Measurements from ENCODE around the gene STMND1.

STMND1 gene

GRCh38 chr6:17099401-17100059, 2.3 kb upstream of the STMND1 start:
- no peak for DNase-seq

GRCh38 chr6:17100806-17101205, 1.0 kb upstream of the STMND1 start:
- no peak for DNase-seq

- DNase-seq: no peak
These were observed 514 bp downstream of the STMND1 start for GRCh38 chr6:17102258-17102870.

- no peak for DNase-seq
These were observed 1.9 kb downstream of the STMND1 start for GRCh38 chr6:17103715-17104114.

GRCh38 chr6:17107863-17108262, 6.0 kb downstream of the STMND1 start:
- DNase-seq: peak; percentile 45

- peak; percentile 89 for DNase-seq
These were observed 13.6 kb downstream of the STMND1 start for GRCh38 chr6:17115251-17116116.

GRCh38 chr6:17116117-17116440, 14.2 kb downstream of the STMND1 start:
- no peak for DNase-seq

GRCh38 chr6:17120019-17120418, 18.2 kb downstream of the STMND1 start:
- DNase-seq: no peak

- DNase-seq: no peak
These were observed 23.6 kb downstream of the STMND1 start for GRCh38 chr6:17125407-17125806.

GRCh38 chr6:17130786-17131185, 28.9 kb downstream of the STMND1 start:
- DNase-seq: no peak

- DNase-seq: no peak
These were observed 31.1 kb downstream of the STMND1 start for GRCh38 chr6:17132967-17133366.

- no peak for DNase-seq
These were observed 36.2 kb downstream of the STMND1 start for GRCh38 chr6:17138033-17138432.

GRCh38 chr6:17144016-17144415, 42.2 kb downstream of the STMND1 start:
- DNase-seq: no peak

GRCh38 chr6:17149571-17149970, 47.7 kb downstream of the STMND1 start:
- DNase-seq: no peak

GRCh38 chr6:17150096-17150495, 48.2 kb downstream of the STMND1 start:
- DNase-seq: no peak

GRCh38 chr6:17151888-17152287, 50.0 kb downstream of the STMND1 start:
- no peak for DNase-seq

GRCh38 chr6:17152703-17153102, 50.9 kb downstream of the STMND1 start:
- DNase-seq: no peak

GRCh38 chr6:17156112-17156921, 54.5 kb downstream of the STMND1 start:
- peak; percentile 79 for DNase-seq

GRCh38 chr6:17156966-17157365, 55.1 kb downstream of the STMND1 start:
- DNase-seq: no peak

GRCh38 chr6:17157617-17158016, 55.8 kb downstream of the STMND1 start:
- no peak for DNase-seq

- DNase-seq: no peak
These were observed 57.4 kb downstream of the STMND1 start for GRCh38 chr6:17159240-17159639.

- no peak for DNase-seq
These were observed 59.2 kb downstream of the STMND1 start for GRCh38 chr6:17161076-17161475.

- peak; percentile 61 for DNase-seq
These were observed 63.5 kb downstream of the STMND1 start for GRCh38 chr6:17165383-17165782.
